HEK293 (cell line): ENCODE results near the gene FAM167B.
"Not testable (repeated sequence)": the region's sequence is repeated elsewhere in the genome, so short reads cannot be mapped to it uniquely, and the experiment has no call there.

Experiments used
- CTCF ChIA-PET: fragments of 350-600 bp; formaldehyde crosslinking; extraction: SDS; loops from one replicate; lab custom pipeline; 2021; ENCODE audit warnings: antibody characterized with exemption; lab: Yijun Ruan, JAX
- POLR2A ChIA-PET: fragments of 300-600 bp; formaldehyde crosslinking; extraction: SDS; loops from one replicate; lab custom pipeline; 2020; ENCODE audit warnings: antibody characterized with exemption, inconsistent platforms; lab: Yijun Ruan, JAX
- H3K27ac ChIP-seq: fragments of 200-500 bp; sonication (Bioruptor generic); 2 replicates; pipeline ENCODE4 v1.5.1; 2014; ENCODE audit warnings: low read depth, low read length, control low read depth, inconsistent platforms; ENCODE audit errors: extremely low read depth
- H3K36me3 ChIP-seq, 2 experiments: fragments of 200-500 bp in 1 of 2; sonication (Bioruptor generic) in 1 of 2; 1 replicate in 1 of 2; 2 replicates in 1 of 2; pipeline ENCODE4 v1.5.1; 2014 to 2017; ENCODE audit warnings: inconsistent platforms in 2 of 2, low read length in 2 of 2; ENCODE audit not compliant: control insufficient read depth in 2 of 2, insufficient read depth in 1 of 2
- H3K4me1 ChIP-seq: fragments of 200-500 bp; sonication (Bioruptor generic); 2 replicates; pipeline ENCODE4 v1.5.1; 2014; ENCODE audit warnings: mild to moderate bottlenecking, low read length, inconsistent platforms; ENCODE audit not compliant: control insufficient read depth, insufficient read depth
- H3K4me3 ChIP-seq: 2 replicates; pipeline ENCODE4 v1.5.1; 2011; ENCODE audit warnings: low read depth, mild to moderate bottlenecking, control low read depth, low read length, moderate library complexity
- H3K9me3 ChIP-seq: fragments of 200-500 bp; sonication (Bioruptor generic); 2 replicates; pipeline ENCODE4 v1.5.1; 2014; ENCODE audit warnings: low read depth, low read length, inconsistent platforms; ENCODE audit not compliant: control insufficient read depth, insufficient read depth
- AEBP2 ChIP-seq: fragments of 450-650 bp; formaldehyde crosslinking; IDR thresholded peaks from 2 replicates; pipeline ENCODE4 v1.5.1; 2016; ENCODE audit warnings: missing biosample characterization, missing genetic modification characterization, borderline replicate concordance
- BCL11B ChIP-seq: fragments of 450-650 bp; formaldehyde crosslinking; IDR thresholded peaks from 2 replicates; pipeline ENCODE4 v1.5.1; 2016; ENCODE audit warnings: low read depth, missing biosample characterization, missing genetic modification characterization
- FEZF1 ChIP-seq: fragments of 450-650 bp; formaldehyde crosslinking; IDR thresholded peaks from 2 replicates; pipeline ENCODE4 v1.5.1; 2016; ENCODE audit warnings: missing biosample characterization, missing genetic modification characterization
- SP3 ChIP-seq: fragments of 450-650 bp; formaldehyde crosslinking; IDR thresholded peaks from 2 replicates; pipeline ENCODE4 v1.5.1; 2016; ENCODE audit warnings: missing biosample characterization, missing genetic modification characterization
- TRIM28 ChIP-seq: IDR thresholded peaks from 2 replicates; pipeline ENCODE4 v1.6.1; 2011; ENCODE audit warnings: low read length, control low read depth, borderline replicate concordance
- YY1 ChIP-seq: fragments of 450-650 bp; formaldehyde crosslinking; IDR thresholded peaks from 2 replicates; pipeline ENCODE4 v1.5.1; 2018; ENCODE audit warnings: missing biosample characterization, missing genetic modification characterization
- ZFP37 ChIP-seq: fragments of 450-650 bp; formaldehyde crosslinking; IDR thresholded peaks from 2 replicates; pipeline ENCODE4 v1.5.1; 2016; ENCODE audit warnings: missing biosample characterization, missing genetic modification characterization
- ZNF112 ChIP-seq: fragments of 450-650 bp; formaldehyde crosslinking; IDR thresholded peaks from 2 replicates; pipeline ENCODE4 v1.5.0; 2017; ENCODE audit warnings: missing biosample characterization, missing genetic modification characterization
- ZNF121 ChIP-seq: fragments of 450-650 bp; formaldehyde crosslinking; IDR thresholded peaks from 2 replicates; pipeline ENCODE4 v1.5.1; 2016; ENCODE audit warnings: missing biosample characterization, missing genetic modification characterization
- ZNF140 ChIP-seq: fragments of 450-650 bp; formaldehyde crosslinking; IDR thresholded peaks from 2 replicates; pipeline ENCODE4 v1.5.1; 2016; ENCODE audit warnings: missing biosample characterization, missing genetic modification characterization
- ZNF155 ChIP-seq: fragments of 450-650 bp; formaldehyde crosslinking; IDR thresholded peaks from 2 replicates; pipeline ENCODE4 v1.5.1; 2016; ENCODE audit warnings: missing biosample characterization, missing genetic modification characterization
- ZNF174 ChIP-seq: fragments of 450-650 bp; formaldehyde crosslinking; IDR thresholded peaks from 2 replicates; pipeline ENCODE4 v1.5.0; 2017; ENCODE audit warnings: missing biosample characterization, mild to moderate bottlenecking, missing genetic modification characterization
- ZNF19 ChIP-seq: fragments of 450-650 bp; formaldehyde crosslinking; IDR thresholded peaks from 2 replicates; pipeline ENCODE4; 2016; ENCODE audit warnings: missing biosample characterization, missing genetic modification characterization, low read depth
- ZNF202 ChIP-seq: fragments of 450-650 bp; formaldehyde crosslinking; IDR thresholded peaks from 2 replicates; pipeline ENCODE4 v1.5.1; 2016; ENCODE audit warnings: missing biosample characterization, missing genetic modification characterization, borderline replicate concordance
- ZNF223 ChIP-seq: fragments of 450-650 bp; formaldehyde crosslinking; IDR thresholded peaks from 2 replicates; pipeline ENCODE4 v1.5.1; 2016; ENCODE audit warnings: missing biosample characterization, missing genetic modification characterization
- ZNF248 ChIP-seq: fragments of 450-650 bp; formaldehyde crosslinking; IDR thresholded peaks from 2 replicates; pipeline ENCODE4 v1.5.1; 2017; ENCODE audit warnings: missing biosample characterization, missing genetic modification characterization
- ZNF266 ChIP-seq: fragments of 450-650 bp; formaldehyde crosslinking; IDR thresholded peaks from 2 replicates; pipeline ENCODE4 v1.5.1; 2016; ENCODE audit warnings: missing biosample characterization, missing genetic modification characterization, low read depth
- ZNF394 ChIP-seq: fragments of 450-650 bp; formaldehyde crosslinking; IDR thresholded peaks from 2 replicates; pipeline ENCODE4 v1.5.1; 2016; ENCODE audit warnings: missing biosample characterization, missing genetic modification characterization, mild to moderate bottlenecking, moderate library complexity, borderline replicate concordance
- ZNF433 ChIP-seq: fragments of 450-650 bp; formaldehyde crosslinking; IDR thresholded peaks from 2 replicates; pipeline ENCODE4 v1.5.1; 2016; ENCODE audit warnings: missing biosample characterization, missing genetic modification characterization, low read depth
- ZNF473 ChIP-seq: fragments of 450-650 bp; formaldehyde crosslinking; IDR thresholded peaks from 2 replicates; pipeline ENCODE4 v1.5.1; 2017; ENCODE audit warnings: missing biosample characterization, missing genetic modification characterization
- ZNF514 ChIP-seq: fragments of 450-650 bp; formaldehyde crosslinking; IDR thresholded peaks from 2 replicates; pipeline ENCODE4 v1.5.1; 2016; ENCODE audit warnings: missing biosample characterization, missing genetic modification characterization
- ZNF521 ChIP-seq: fragments of 450-650 bp; formaldehyde crosslinking; IDR thresholded peaks from 2 replicates; pipeline ENCODE4 v1.5.1; 2017; ENCODE audit warnings: missing biosample characterization, mild to moderate bottlenecking, missing genetic modification characterization
- ZNF558 ChIP-seq: fragments of 450-650 bp; formaldehyde crosslinking; IDR thresholded peaks from 2 replicates; pipeline ENCODE4 v1.5.1; 2016; ENCODE audit warnings: missing biosample characterization, missing genetic modification characterization
- ZNF560 ChIP-seq: fragments of 450-650 bp; formaldehyde crosslinking; IDR thresholded peaks from 2 replicates; pipeline ENCODE4 v1.5.1; 2017; ENCODE audit warnings: missing biosample characterization, missing genetic modification characterization, borderline replicate concordance
- ZNF580 ChIP-seq: fragments of 450-650 bp; formaldehyde crosslinking; IDR thresholded peaks from 2 replicates; pipeline ENCODE4 v1.5.1; 2016; ENCODE audit warnings: missing biosample characterization, missing genetic modification characterization
- ZNF624 ChIP-seq: fragments of 450-650 bp; formaldehyde crosslinking; IDR thresholded peaks from 2 replicates; pipeline ENCODE4 v1.5.1; 2017; ENCODE audit warnings: missing biosample characterization, missing genetic modification characterization
- ZNF654 ChIP-seq: fragments of 450-650 bp; formaldehyde crosslinking; IDR thresholded peaks from 2 replicates; pipeline ENCODE4 v1.5.1; 2016; ENCODE audit warnings: low read depth, missing biosample characterization, missing genetic modification characterization
- ZNF747 ChIP-seq: fragments of 450-650 bp; formaldehyde crosslinking; IDR thresholded peaks from 2 replicates; pipeline ENCODE4 v1.5.1; 2016; ENCODE audit warnings: missing biosample characterization, missing genetic modification characterization
- ZNF76 ChIP-seq: fragments of 450-650 bp; formaldehyde crosslinking; IDR thresholded peaks from 2 replicates; pipeline ENCODE4; 2016; ENCODE audit warnings: low read depth, missing biosample characterization, missing genetic modification characterization, borderline replicate concordance
- ZNF785 ChIP-seq: fragments of 450-650 bp; formaldehyde crosslinking; IDR thresholded peaks from 2 replicates; pipeline ENCODE4 v1.5.1; 2016; ENCODE audit warnings: missing biosample characterization, missing genetic modification characterization
- ZNF791 ChIP-seq: fragments of 450-650 bp; formaldehyde crosslinking; IDR thresholded peaks from 2 replicates; pipeline ENCODE4 v1.5.1; 2016; ENCODE audit warnings: missing biosample characterization, missing genetic modification characterization
- TF ChIP-seq, protein P1 (sequence below): fragments of 450-650 bp; formaldehyde crosslinking; IDR thresholded peaks from 2 replicates; pipeline ENCODE4 v1.5.1; 2017; ENCODE audit warnings: missing biosample characterization, missing genetic modification characterization
- TF ChIP-seq, protein P2 (sequence below): fragments of 450-650 bp; formaldehyde crosslinking; IDR thresholded peaks from 2 replicates; pipeline ENCODE4 v1.5.1; 2017; ENCODE audit warnings: missing biosample characterization, missing genetic modification characterization
- TF ChIP-seq, protein P3 (sequence below): fragments of 450-650 bp; formaldehyde crosslinking; IDR thresholded peaks from 2 replicates; pipeline ENCODE4 v1.5.1; 2016; ENCODE audit warnings: missing biosample characterization, missing genetic modification characterization

The FAM167B gene

DNA sequence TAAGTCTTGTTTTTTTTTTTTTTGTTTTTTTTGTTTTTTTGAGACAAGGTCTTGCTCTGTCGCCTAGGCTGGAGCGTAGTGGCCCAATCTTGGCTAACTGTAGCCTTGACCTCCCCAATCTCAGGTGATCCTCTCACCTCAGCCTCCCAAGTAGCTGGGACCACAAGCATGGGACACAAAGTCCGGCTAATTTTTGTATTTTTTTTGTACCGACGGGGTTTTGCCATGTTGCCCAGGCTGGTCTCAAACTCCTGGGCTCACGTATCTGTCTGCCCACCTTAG, 10.1 kb downstream of the FAM167B start:
- H3K27ac ChIP-seq = no peak overlapping the region
- H3K36me3 ChIP-seq = no peaks in the 10 kb centered on the region
- no peaks in the 10 kb centered on the region for H3K9me3 ChIP-seq
- CTCF ChIA-PET = interaction anchor here (4.6 kb wide), 1 partner anchor 10 kb away, joined by 40 read pairs; the partner anchor contains the start of gene FAM167B
- H3K4me1 ChIP-seq = no peaks in the 10 kb centered on the region
- no peak for TF ChIP-seq YY1
- no peak for TF ChIP-seq ZNF521
- TF ChIP-seq ZNF248 (tag by site-specific recombination) = no peak
- no peak for TF ChIP-seq ZNF155 (tag by site-specific recombination)
- no peak for TF ChIP-seq ZNF202 (tag by site-specific recombination)
- TF ChIP-seq, protein P1, sequence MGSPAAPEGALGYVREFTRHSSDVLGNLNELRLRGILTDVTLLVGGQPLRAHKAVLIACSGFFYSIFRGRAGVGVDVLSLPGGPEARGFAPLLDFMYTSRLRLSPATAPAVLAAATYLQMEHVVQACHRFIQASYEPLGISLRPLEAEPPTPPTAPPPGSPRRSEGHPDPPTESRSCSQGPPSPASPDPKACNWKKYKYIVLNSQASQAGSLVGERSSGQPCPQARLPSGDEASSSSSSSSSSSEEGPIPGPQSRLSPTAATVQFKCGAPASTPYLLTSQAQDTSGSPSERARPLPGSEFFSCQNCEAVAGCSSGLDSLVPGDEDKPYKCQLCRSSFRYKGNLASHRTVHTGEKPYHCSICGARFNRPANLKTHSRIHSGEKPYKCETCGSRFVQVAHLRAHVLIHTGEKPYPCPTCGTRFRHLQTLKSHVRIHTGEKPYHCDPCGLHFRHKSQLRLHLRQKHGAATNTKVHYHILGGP (tag by site-specific recombination) = no peak
- no peak for TF ChIP-seq FEZF1 (tag by site-specific recombination)
- TF ChIP-seq, protein P2, sequence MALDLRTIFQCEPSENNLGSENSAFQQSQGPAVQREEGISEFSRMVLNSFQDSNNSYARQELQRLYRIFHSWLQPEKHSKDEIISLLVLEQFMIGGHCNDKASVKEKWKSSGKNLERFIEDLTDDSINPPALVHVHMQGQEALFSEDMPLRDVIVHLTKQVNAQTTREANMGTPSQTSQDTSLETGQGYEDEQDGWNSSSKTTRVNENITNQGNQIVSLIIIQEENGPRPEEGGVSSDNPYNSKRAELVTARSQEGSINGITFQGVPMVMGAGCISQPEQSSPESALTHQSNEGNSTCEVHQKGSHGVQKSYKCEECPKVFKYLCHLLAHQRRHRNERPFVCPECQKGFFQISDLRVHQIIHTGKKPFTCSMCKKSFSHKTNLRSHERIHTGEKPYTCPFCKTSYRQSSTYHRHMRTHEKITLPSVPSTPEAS = no peak
- TF ChIP-seq, protein P3, sequence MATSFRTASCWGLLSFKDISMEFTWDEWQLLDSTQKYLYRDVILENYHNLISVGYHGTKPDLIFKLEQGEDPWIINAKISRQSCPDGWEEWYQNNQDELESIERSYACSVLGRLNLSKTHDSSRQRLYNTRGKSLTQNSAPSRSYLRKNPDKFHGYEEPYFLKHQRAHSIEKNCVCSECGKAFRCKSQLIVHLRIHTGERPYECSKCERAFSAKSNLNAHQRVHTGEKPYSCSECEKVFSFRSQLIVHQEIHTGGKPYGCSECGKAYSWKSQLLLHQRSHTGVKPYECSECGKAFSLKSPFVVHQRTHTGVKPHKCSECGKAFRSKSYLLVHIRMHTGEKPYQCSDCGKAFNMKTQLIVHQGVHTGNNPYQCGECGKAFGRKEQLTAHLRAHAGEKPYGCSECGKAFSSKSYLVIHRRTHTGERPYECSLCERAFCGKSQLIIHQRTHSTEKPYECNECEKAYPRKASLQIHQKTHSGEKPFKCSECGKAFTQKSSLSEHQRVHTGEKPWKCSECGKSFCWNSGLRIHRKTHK (tag by site-specific recombination) = no peak
- no peak for TF ChIP-seq ZNF747 (tag by site-specific recombination)
- TF ChIP-seq ZNF174 = no peak
- no peak for TF ChIP-seq ZNF121 (tag by site-specific recombination)
- TF ChIP-seq ZNF624 (tag by site-specific recombination) = no peak
- TF ChIP-seq ZNF112 (tag by site-specific recombination) = no peak
- TF ChIP-seq ZNF473 (tag by site-specific recombination) = no peak
- TF ChIP-seq BCL11B (tag by site-specific recombination) = no peak
- no peak for TF ChIP-seq ZNF76
- no peak for TF ChIP-seq TRIM28
- no peak for TF ChIP-seq ZNF785 (tag by site-specific recombination)
- POLR2A ChIA-PET = interaction anchor here (1.5 kb wide), 1 partner anchor 79 kb away, joined by 3 read pairs; the partner anchor contains the start of gene MARCKSL1
- no peak overlapping the region for H3K4me3 ChIP-seq

DNA sequence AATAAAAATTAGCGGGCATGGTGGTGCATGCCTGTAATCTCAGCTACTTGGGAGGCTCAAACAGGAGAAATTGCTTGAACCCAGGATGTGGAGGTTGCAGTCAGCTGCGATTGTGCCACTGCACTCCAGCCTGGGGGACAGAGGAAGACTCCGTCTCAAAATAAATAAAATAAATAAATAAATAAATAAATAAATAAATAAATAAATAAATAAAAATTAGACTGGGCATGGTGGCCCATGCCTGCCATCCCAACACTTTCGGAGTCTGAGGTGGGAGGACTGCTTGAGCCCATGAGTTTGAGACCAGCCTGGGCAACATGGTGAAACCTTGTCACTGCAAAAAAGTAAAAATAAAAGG, 16.2 kb downstream of the FAM167B start:
- CTCF ChIA-PET = interaction anchor here (1.3 kb wide), 1 partner anchor 14 kb away, joined by 4 read pairs; no protein-coding TSS in a partner anchor
- H3K27ac ChIP-seq, H3K4me1 ChIP-seq, POLR2A ChIA-PET, H3K9me3 ChIP-seq, H3K36me3 ChIP-seq, H3K4me3 ChIP-seq: not testable (repeated sequence)
- TF ChIP-seq ZNF140 (tag by site-specific recombination) (0 out of 2 replicates have a peak, but pooled peaks have one; percentile 52), ZNF580 (tag by site-specific recombination) (0 out of 2 replicates have a peak, but pooled peaks have one; percentile 48), ZNF560 (peak; percentile 30; the same call in 1 of the 2 replicates), ZNF558 (tag by site-specific recombination) (peak; percentile 83), SP3 (0 out of 2 replicates have a peak, but pooled peaks have one; percentile 14), ZNF266 (tag by site-specific recombination) (peak; percentile 89), ZFP37 (tag by site-specific recombination) (0 out of 2 replicates have a peak, but pooled peaks have one; percentile 59), ZNF394 (tag by site-specific recombination) (peak; percentile 97), ZNF19 (tag by site-specific recombination) (0 out of 2 replicates have a peak, but pooled peaks have one; percentile 51), ZNF514 (tag by site-specific recombination) (0 out of 2 replicates have a peak, but pooled peaks have one; percentile 62), AEBP2 (peak; percentile 52; the same call in 1 of the 2 replicates), ZNF223 (peak; percentile 50; the same call in 1 of the 2 replicates), ZNF791 (tag by site-specific recombination) (0 out of 2 replicates have a peak, but pooled peaks have one; percentile 38), ZNF433 (tag by site-specific recombination) (peak; percentile 92), ZNF654 (tag by site-specific recombination) (peak; percentile 34)
